Measurements from ENCODE around the gene CLEC10A.

GRCh38 chr17:7101531-7101930, 21.5 kb upstream of the CLEC10A start:
- TF ChIP-seq, protein P1, sequence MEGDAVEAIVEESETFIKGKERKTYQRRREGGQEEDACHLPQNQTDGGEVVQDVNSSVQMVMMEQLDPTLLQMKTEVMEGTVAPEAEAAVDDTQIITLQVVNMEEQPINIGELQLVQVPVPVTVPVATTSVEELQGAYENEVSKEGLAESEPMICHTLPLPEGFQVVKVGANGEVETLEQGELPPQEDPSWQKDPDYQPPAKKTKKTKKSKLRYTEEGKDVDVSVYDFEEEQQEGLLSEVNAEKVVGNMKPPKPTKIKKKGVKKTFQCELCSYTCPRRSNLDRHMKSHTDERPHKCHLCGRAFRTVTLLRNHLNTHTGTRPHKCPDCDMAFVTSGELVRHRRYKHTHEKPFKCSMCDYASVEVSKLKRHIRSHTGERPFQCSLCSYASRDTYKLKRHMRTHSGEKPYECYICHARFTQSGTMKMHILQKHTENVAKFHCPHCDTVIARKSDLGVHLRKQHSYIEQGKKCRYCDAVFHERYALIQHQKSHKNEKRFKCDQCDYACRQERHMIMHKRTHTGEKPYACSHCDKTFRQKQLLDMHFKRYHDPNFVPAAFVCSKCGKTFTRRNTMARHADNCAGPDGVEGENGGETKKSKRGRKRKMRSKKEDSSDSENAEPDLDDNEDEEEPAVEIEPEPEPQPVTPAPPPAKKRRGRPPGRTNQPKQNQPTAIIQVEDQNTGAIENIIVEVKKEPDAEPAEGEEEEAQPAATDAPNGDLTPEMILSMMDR (IDR thresholded peaks at IDR 0.05): no peak
- no peak for TF ChIP-seq ZFX (IDR thresholded peaks at IDR 0.05; ENCODE audit: borderline replicate concordance)
